HEK293T (cell line): ENCODE measurements around the gene JUNB.
A peak's percentile ranks its signal among the peaks of the same experiment; 100 is the strongest.

ENCODE experiments used
- BHLHE40 ChIP-seq: fragments of 450-650 bp; IDR thresholded peaks from 2 replicates; pipeline ENCODE4 v1.6.1; 2016; ENCODE audit warnings: mild to moderate bottlenecking, moderate library complexity, borderline replicate concordance
- ELF4 ChIP-seq: fragments of 450-650 bp; IDR thresholded peaks from 2 replicates; pipeline ENCODE4 v1.6.1; 2017; ENCODE audit warnings: antibody characterized with exemption
- FOXA1 ChIP-seq: fragments of 450-650 bp; IDR thresholded peaks from 2 replicates; pipeline ENCODE4 v1.6.1; 2016; ENCODE audit warnings: mild to moderate bottlenecking
- FOXM1 ChIP-seq: fragments of 450-650 bp; IDR thresholded peaks from 2 replicates; pipeline ENCODE4 v1.6.1; 2017; ENCODE audit warnings: mild to moderate bottlenecking, borderline replicate concordance
- NFRKB ChIP-seq: fragments of 450-650 bp; IDR thresholded peaks from 2 replicates; pipeline ENCODE4 v1.6.1; 2016; ENCODE audit warnings: mild to moderate bottlenecking, moderate library complexity
- PKNOX1 ChIP-seq: fragments of 450-650 bp; IDR thresholded peaks from 2 replicates; pipeline ENCODE4 v1.6.1; 2016
- SP1 ChIP-seq: fragments of 450-650 bp; IDR thresholded peaks from 2 replicates; pipeline ENCODE4 v1.6.1; 2017
- TARDBP ChIP-seq: fragments of 450-650 bp; IDR thresholded peaks from 2 replicates; pipeline ENCODE4 v1.6.1; 2016

GRCh38 chr19:12806242-12807081, 15.2 kb downstream of the JUNB start, which contains the start of gene RNASEH2A:
- TF ChIP-seq PKNOX1 (no peak), SP1 (no peak), ELF4 (peak; percentile 42; the same call in 1 of the 2 replicates), BHLHE40 (no peak), NFRKB (no peak), FOXM1 (no peak), TARDBP (no peak), FOXA1 (no peak)
